NCI-H748 treated with DMSO at 0.1 percent for 48 hours (cell line): ENCODE data around the gene TMF1.

Experiments used
- DNase-seq: peaks from one replicate; lab custom pipeline; 2025; lab: John Stamatoyannopoulos, UW

The TMF1 gene

GRCh38 chr3:69012100-69012799 lies 39.9 kb downstream of the TMF1 start:
- no peak for DNase-seq

- DNase-seq = no peak
These were observed 40.9 kb downstream of the TMF1 start for GRCh38 chr3:69011096-69011730.

GRCh38 chr3:69009559-69010410 lies 42.3 kb downstream of the TMF1 start:
- no peak for DNase-seq

- DNase-seq = no peak
These were observed 43.2 kb downstream of the TMF1 start for GRCh38 chr3:69008980-69009379.

GRCh38 chr3:69005791-69006482 lies 46.2 kb downstream of the TMF1 start:
- no peak for DNase-seq

GRCh38 chr3:69005071-69005790 lies 46.9 kb downstream of the TMF1 start:
- DNase-seq = no peak

- DNase-seq = no peak
These were observed 48.0 kb downstream of the TMF1 start for GRCh38 chr3:69004138-69004537.

GRCh38 chr3:68999605-69000004 lies 52.5 kb downstream of the TMF1 start:
- DNase-seq = no peak

GRCh38 chr3:68999158-68999557 lies 53.0 kb downstream of the TMF1 start:
- no peak for DNase-seq

- DNase-seq = no peak
These were observed 54.2 kb downstream of the TMF1 start for GRCh38 chr3:68997887-68998286.

- no peak for DNase-seq
These were observed 55.7 kb downstream of the TMF1 start for GRCh38 chr3:68996356-68996995.

GRCh38 chr3:68988740-68989139 lies 63.4 kb downstream of the TMF1 start:
- DNase-seq = no peak

- DNase-seq = no peak
These were observed 64.8 kb downstream of the TMF1 start for GRCh38 chr3:68987322-68987721.

- DNase-seq = no peak
These were observed 65.5 kb downstream of the TMF1 start for GRCh38 chr3:68986496-68987208.

GRCh38 chr3:68985146-68985790 lies 66.9 kb downstream of the TMF1 start:
- DNase-seq = no peak

GRCh38 chr3:68984011-68984530 lies 68.1 kb downstream of the TMF1 start:
- no peak for DNase-seq

- no peak for DNase-seq
These were observed 74.5 kb downstream of the TMF1 start for GRCh38 chr3:68977486-68978167.

GRCh38 chr3:68974711-68975110 lies 77.4 kb downstream of the TMF1 start:
- no peak for DNase-seq

- no peak for DNase-seq
These were observed 78.5 kb downstream of the TMF1 start for GRCh38 chr3:68973639-68974038.
